IPS-15b (cell line): Measurements from ENCODE around the gene CXorf65.
A peak's percentile ranks its signal among the peaks of the same experiment; 100 is the strongest.

Source experiments
- H3K27me3 ChIP-seq: one replicate; pipeline ENCODE4 v1.6.1; 2013; ENCODE audit warnings: low read length; ENCODE audit not compliant: control insufficient read depth, insufficient read depth
- H3K36me3 ChIP-seq: one replicate; pipeline ENCODE4 v1.6.1; 2013; ENCODE audit warnings: low read length; ENCODE audit not compliant: control insufficient read depth, insufficient read depth
- H3K4me1 ChIP-seq: one replicate; pipeline ENCODE4 v1.6.1; 2013; ENCODE audit warnings: mild to moderate bottlenecking, low read length; ENCODE audit not compliant: control insufficient read depth, insufficient read depth
- H3K4me3 ChIP-seq: one replicate; pipeline ENCODE4 v1.5.1; 2013; ENCODE audit warnings: low read depth, low read length
- H3K9ac ChIP-seq: one replicate; pipeline ENCODE4 v1.6.1; 2013; ENCODE audit warnings: low read depth, mild to moderate bottlenecking, low read length
- H3K9me3 ChIP-seq: one replicate; pipeline ENCODE4 v1.6.1; 2013; ENCODE audit warnings: mild to moderate bottlenecking, low read length; ENCODE audit not compliant: control insufficient read depth, insufficient read depth

CXorf65 gene

DNA sequence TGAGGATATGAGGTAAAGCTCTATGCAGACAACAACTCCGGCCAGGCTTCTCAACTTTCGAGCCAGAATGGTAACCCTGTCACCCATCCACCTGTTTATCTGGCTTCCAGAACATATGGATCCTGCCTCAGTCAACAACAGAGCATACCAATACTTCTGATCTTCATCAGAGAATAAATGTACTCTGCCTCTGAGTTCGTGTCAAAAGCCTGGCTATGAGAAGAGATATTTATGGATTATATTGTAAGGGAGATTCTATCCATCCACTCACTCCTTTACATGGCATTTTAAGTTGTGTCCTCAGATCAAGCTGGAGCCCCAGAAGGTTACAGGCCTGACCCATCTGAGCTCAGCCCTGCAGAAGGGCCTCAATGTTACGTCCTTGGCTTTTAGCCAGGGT lies 20.6 kb downstream of the CXorf65 start:
- Histone ChIP-seq H3K9me3 (no peaks in the 10 kb centered on the region), H3K9ac (no peak overlapping the region), H3K4me1 (no peaks in the 10 kb centered on the region), H3K4me3 (no peak overlapping the region), H3K36me3 (no peaks in the 10 kb centered on the region), H3K27me3 (no peaks in the 10 kb centered on the region)

DNA sequence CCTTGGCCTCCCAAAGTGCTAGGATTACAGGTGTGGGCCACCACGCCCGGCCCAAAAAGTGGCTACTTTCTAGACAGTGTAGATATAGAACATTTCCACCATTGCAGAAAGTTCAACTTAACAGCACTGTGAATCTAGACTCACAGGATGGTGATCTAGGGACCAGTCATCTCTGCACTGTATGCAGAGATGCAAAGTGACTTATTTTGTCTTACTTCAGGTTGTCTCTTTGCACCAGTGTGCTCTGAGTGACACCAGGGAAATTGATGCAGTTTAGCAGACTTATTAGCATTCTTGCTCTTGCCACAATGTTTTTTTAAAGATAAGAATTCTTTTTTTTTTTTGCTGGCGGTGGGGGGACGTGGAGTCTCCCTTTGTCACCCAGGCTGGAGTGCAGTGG lies 23.7 kb downstream of the CXorf65 start:
- Histone ChIP-seq H3K4me1 (no peaks in the 10 kb centered on the region), H3K9me3 (no peaks in the 10 kb centered on the region), H3K36me3 (no peaks in the 10 kb centered on the region), H3K27me3 (no peaks in the 10 kb centered on the region), H3K9ac (no peak overlapping the region), H3K4me3 (no peak overlapping the region)

DNA sequence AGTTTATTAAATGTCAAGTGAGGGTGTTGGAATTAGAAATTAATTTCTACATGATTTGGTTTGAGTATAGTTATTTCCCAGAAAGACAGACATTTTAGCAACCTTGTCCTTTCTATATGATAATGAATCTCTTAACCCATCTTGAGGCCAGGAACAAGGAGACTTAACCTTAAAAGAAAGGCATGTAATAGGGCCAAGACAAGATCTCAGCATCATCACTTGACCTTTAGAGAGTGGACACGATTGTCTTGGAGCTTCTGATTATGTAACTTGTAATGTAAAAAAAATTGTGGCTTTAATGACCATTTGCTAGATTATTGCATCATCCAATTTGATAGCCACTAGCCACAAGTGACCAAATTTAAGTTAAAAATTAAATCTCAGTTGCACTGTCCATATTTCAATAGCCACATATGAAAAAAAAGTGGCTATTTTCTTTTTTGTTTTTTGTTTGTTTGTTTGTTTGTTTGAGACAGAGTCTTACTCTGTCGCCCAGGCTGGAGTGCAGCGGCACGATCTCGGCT lies 24.4 kb downstream of the CXorf65 start:
- Histone ChIP-seq H3K4me3 (no peak overlapping the region), H3K27me3 (no peaks in the 10 kb centered on the region), H3K36me3 (no peaks in the 10 kb centered on the region), H3K4me1 (no peaks in the 10 kb centered on the region), H3K9ac (no peak overlapping the region), H3K9me3 (no peaks in the 10 kb centered on the region)

DNA sequence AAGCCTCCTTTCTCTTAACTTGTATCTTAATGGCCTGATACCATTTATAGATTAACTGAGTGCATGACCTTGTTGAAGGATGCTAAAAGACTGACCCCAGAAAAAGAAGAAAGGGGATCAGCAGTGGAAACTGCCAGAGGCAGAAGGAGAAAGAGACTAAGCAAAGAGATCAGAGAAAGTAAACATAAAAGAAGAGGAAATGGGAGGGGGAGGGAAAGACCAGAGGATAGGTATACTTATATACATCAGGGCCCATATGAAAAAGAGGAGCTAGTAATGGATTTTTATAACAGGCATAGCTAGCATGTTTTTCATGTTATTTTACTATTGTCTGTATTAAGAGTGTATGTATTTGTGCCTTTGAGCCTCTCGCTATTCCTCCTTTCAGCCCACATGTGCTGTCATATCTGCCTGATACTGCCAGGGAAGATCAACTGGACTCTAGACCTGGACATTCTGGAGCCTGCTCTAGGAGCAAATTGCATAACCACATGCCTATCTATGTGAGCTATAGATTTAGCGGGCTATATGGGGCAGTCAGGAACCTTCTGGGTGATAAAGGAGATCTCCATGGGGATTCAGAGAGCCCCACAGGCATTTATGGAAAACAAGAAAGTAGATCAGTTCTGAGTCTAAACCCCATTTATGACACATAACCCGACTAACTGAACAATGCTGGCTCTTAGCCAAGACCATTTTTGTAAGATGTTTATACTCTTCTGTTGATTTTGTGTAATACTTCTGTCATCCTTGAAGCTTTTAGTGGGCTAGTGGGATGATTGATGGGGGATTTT lies 25.0 kb downstream of the CXorf65 start:
- H3K9me3 ChIP-seq, result no peaks in the 10 kb centered on the region
- no peak overlapping the region for H3K9ac ChIP-seq
- H3K27me3 ChIP-seq, result no peaks in the 10 kb centered on the region
- no peak overlapping the region for H3K4me3 ChIP-seq
- H3K36me3 ChIP-seq, result no peaks in the 10 kb centered on the region
- H3K4me1 ChIP-seq, result no peaks in the 10 kb centered on the region

DNA sequence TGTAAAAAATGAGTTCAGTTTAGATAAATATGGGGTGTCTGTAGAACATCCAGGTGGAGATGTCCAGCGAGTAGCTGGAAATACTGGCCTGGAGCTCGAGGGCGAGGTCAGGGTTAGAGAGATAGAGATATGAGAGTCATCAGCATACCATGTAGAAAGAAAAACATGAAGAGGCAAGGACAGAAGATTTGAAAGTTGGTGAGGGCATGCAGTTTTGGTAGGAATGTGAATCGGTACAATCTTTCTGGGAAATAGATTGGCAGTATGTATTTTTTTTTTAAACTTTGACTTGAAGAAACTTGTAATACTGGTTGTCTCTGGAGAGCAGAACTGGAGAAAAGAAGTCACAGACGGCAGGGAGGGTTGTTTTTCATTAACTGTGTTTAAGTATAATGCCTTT lies 36.0 kb downstream of the CXorf65 start:
- H3K9ac ChIP-seq, result no peak overlapping the region
- no peaks in the 10 kb centered on the region for H3K27me3 ChIP-seq
- H3K4me1 ChIP-seq, result no peaks in the 10 kb centered on the region
- H3K4me3 ChIP-seq, result no peak overlapping the region
- H3K36me3 ChIP-seq, result no peaks in the 10 kb centered on the region
- no peaks in the 10 kb centered on the region for H3K9me3 ChIP-seq

DNA sequence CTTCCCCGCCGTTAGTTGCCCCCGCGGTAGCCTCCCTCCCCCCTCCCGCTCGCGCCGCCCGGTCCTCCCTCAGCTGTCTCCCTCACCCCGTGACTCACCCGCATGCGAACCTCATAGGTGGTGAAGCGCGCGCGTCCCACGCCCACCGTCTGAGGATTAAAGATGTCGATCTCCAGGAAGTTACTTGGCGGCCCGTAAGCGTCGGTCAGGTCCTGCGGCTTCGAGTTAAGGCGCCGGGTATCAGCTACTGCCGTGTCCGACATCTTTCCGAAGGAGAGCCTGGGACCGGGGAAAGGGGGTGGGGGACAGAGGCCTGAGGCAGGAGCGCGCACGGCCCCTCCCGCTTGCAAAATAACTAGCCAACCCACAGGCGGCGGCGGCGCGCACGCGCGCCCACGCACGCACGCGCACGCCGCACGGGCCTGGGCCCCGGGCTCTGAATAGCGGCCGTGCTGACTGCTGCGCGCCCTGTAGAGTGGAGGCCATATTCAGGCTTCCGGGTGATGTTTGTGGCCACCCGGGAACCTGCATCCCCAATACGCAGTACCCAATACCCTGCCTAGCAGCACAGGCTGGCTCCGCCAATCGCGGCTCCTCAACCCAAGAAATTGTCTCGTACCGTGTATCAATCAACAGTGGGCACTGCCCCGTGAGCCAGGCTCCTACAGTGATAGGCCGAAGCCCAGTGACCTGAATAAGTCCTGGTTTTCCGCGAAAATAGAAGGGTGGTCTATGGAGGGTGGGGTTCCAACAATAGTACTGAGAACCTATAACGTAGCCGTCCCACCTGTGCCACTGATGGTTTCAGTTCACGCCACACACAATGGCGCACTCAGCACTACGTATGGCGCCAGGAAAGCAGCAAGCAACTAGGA lies 38.3 kb downstream of the CXorf65 start, which contains the start of gene SNX12:
TSS of gene SNX12 (minus strand) at position 291 of the 875 bp plus-strand sequence. CDS start at position 263, 28 bp downstream.
- Histone ChIP-seq H3K4me1 (no peaks in the 10 kb centered on the region), H3K36me3 (no peaks in the 10 kb centered on the region), H3K9ac (peak within 1 kb of the TSS; percentile 49), H3K9me3 (no peaks in the 10 kb centered on the region), H3K27me3 (no peaks in the 10 kb centered on the region), H3K4me3 (peak within 1 kb of the TSS; percentile 84)

DNA sequence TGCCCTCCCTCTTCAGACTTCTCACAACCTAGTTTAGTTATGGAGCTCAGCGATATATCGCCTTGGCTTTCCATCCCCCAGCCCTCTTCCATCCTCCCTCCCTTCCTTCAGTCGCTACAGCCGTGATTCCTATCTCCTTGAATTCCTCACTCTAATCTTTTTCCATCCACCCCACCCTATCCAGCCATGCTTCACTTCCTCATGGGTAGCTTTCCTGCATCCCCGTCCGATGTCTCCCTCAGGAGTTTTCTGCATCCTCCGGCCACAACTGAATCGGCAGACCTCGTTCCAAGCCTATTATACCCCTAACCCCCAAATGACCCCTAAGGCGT lies 38.9 kb downstream of the CXorf65 start:
- H3K9me3 ChIP-seq, result no peaks in the 10 kb centered on the region
- peaks cover 3% of the 10 kb centered on the region for H3K36me3 ChIP-seq
- peak overlapping the region; percentile 49 for H3K9ac ChIP-seq
- H3K27me3 ChIP-seq, result no peaks in the 10 kb centered on the region
- H3K4me1 ChIP-seq, result no peaks in the 10 kb centered on the region
- H3K4me3 ChIP-seq, result peak overlapping the region; percentile 84

DNA sequence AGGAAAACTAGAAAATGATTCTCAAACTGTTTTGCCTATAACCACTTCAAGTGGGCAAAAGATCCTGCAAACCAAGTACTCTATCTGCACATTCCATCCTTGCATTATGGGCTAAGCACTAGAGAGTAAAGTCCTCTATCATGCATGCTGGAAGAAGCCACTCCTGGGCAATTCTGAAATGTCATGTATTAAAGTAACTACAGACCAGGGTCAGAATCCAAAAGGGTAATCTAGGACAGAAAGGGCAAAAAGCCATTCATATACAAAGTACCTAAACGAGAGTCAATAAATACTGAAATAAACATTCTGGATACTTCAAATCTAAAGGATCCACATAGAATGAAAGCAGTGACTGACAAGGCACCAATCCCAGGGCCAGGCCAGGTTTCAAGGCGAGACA lies 39.5 kb downstream of the CXorf65 start:
- H3K9ac ChIP-seq, result peak overlapping the region; percentile 49
- peaks cover 4% of the 10 kb centered on the region for H3K36me3 ChIP-seq
- peak overlapping the region; percentile 84 for H3K4me3 ChIP-seq
- no peaks in the 10 kb centered on the region for H3K27me3 ChIP-seq
- no peaks in the 10 kb centered on the region for H3K4me1 ChIP-seq
- H3K9me3 ChIP-seq, result no peaks in the 10 kb centered on the region

DNA sequence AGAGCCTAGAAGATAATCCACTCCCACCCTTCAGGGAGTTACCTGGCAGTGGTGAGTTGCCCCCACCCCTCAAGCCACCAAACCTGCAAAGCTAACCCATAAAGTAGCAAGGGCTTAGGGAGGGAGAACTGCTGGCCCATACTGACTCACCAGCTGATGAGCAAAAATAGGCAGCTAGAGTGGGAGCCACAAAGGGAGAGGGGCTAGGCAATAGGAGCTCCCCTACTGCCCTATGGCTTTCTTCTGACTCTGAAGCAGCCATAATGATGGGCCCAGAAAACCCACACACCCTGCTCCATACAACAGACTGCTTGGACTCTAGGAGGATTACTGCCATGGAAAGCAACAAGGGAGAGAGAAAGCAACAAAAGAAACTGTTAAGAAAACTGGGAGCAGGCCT lies 46.4 kb downstream of the CXorf65 start:
- no peaks in the 10 kb centered on the region for H3K4me1 ChIP-seq
- no peak overlapping the region for H3K9ac ChIP-seq
- no peaks in the 10 kb centered on the region for H3K9me3 ChIP-seq
- peaks cover 7% of the 10 kb centered on the region for H3K36me3 ChIP-seq
- no peak overlapping the region for H3K4me3 ChIP-seq
- H3K27me3 ChIP-seq, result no peaks in the 10 kb centered on the region

DNA sequence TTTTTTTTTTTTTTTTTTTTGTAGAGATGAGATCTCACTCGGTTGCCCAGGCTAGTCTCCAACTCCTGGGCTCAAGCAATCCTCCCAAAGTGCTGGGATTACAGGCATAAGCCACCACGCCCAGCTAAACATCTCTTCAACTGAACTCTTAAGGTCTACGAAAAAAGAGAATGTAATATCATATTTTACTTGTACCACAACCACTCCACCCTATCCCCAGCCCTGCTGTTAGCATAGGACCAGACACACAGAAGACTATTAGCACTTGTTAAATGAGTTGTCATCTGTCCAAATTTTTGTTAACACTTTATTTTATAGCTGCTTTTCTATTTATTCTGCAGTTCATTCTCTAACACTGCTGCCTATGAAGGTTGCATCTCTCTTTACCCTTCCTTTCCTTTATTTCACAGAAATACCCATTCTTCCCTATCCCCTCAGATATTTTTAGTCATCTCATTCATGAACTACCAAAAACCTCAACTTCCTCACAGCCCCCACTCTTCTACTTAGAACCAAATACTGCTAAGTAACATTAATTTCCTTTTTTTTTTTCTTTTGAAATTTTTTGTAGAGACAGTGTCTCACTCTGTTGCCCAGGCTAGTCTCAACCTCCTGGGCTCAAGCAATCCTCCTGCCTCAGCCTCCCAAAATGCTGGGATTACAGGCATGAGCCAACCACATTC lies 48.6 kb downstream of the CXorf65 start:
- no peak overlapping the region for H3K9ac ChIP-seq
- no peaks in the 10 kb centered on the region for H3K9me3 ChIP-seq
- no peak overlapping the region for H3K4me3 ChIP-seq
- H3K36me3 ChIP-seq, result peaks cover 7% of the 10 kb centered on the region
- H3K27me3 ChIP-seq, result no peaks in the 10 kb centered on the region
- peaks cover 2% of the 10 kb centered on the region for H3K4me1 ChIP-seq

DNA sequence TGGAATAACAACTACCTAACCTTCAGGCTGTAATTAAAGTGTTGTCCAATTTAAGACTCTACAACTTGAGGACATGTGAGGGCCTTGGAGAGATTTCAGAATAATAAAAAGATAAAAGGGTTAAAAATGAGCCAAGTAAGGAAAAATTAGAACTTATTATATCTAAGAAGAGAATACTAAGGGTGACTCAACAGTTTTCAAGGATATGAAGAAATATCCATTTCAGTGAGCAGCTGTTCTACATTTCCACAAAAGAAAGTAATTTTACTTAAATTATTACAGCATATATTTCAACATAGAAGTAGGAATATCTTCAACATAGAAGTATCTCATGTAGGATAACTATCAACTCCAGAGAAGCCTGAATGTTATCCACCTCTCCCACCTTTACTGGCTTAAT lies 49.7 kb downstream of the CXorf65 start:
- Histone ChIP-seq H3K9ac (no peak overlapping the region), H3K9me3 (no peaks in the 10 kb centered on the region), H3K4me1 (peaks cover 2% of the 10 kb centered on the region), H3K4me3 (no peak overlapping the region), H3K36me3 (peaks cover 2% of the 10 kb centered on the region), H3K27me3 (no peaks in the 10 kb centered on the region)
